ENCODE results near the gene UAP1L1. TPM values are rescaled to one million over a fixed set of nuclear protein-coding genes. Genes with fewer than 3 reads are reported as not detected.
"Not testable (repeated sequence)": the region's sequence is repeated elsewhere in the genome, so short reads cannot be mapped to it uniquely, and the experiment has no call there.

The UAP1L1 gene
- total RNA-seq, 2 experiments from 2014 or later = 6.5 to 6.8 TPM

DNA sequence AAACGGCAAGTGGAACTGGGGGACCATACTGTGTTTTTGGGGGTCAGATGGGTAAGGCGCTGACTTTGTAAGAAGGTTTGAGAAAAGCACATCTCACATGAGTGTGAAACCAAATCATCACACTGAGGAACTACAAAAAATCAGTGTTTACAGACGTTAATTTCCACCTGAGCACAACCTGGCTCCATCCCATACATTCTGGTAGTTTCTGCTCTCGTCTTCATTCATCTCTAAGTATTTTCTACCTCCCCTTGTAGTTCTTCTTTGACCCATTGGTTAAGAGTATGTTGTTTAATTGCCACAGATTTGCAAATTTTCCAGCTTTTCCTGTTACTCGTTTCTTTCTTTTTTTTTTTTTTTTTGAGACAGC, 46.1 kb downstream of the UAP1L1 start:
- CTCF ChIA-PET = interaction anchor here (0.8 kb wide), 1 partner anchor 113 kb away, joined by 3 read pairs; no protein-coding TSS in a partner anchor
- Histone ChIP-seq H3K27ac (ENCODE audit: low read depth in 1 of 2, low read length in 2 of 2) (no peak overlapping the region), H3K9me3 (ENCODE audit: control insufficient read depth in 1 of 2, insufficient read depth in 1 of 2, low read length in 2 of 2) (no peaks in the 10 kb centered on the region), H3K4me3 (ENCODE audit: low read length) (no peak overlapping the region), H3K4me1 (ENCODE audit: insufficient read depth, low read length) (peaks cover 21% of the 10 kb centered on the region), H3K27me3 (ENCODE audit: control insufficient read depth in 1 of 2, insufficient read depth in 2 of 2, low read length in 2 of 2) (no peaks in the 10 kb centered on the region), H3K36me3 (ENCODE audit: insufficient read depth, low read length) (no peaks in the 10 kb centered on the region)
- Mint-ChIP-seq H3K9me3 (no peaks in the 10 kb centered on the region), H3K27me3 (no peaks in the 10 kb centered on the region), H3K4me3 (peak overlapping the region; percentile 38), H3K27ac (no peak overlapping the region), H3K36me3 (ENCODE audit: low read depth) (peaks cover 1% of the 10 kb centered on the region), H3K4me1 (ENCODE audit: low read depth) (peaks cover 24% of the 10 kb centered on the region)
- POLR2A ChIA-PET = interaction anchor here (0.6 to 0.7 kb wide), 2 partner anchors 151 to 718 kb away, joined by 3 to 4 read pairs; no protein-coding TSS in a partner anchor
- ATAC-seq (ENCODE audit: poor library complexity) (no peak), DNase-seq (no peak)
- intact Hi-C loops (cut with DNase I, micrococcal nuclease) = loop anchor here in 1 of 2 experiments (10.0 kb wide), 1 partner anchor 51 kb away; the partner anchor contains the start of genes LRRC26 and TMEM210
- TF ChIP-seq, protein P1, sequence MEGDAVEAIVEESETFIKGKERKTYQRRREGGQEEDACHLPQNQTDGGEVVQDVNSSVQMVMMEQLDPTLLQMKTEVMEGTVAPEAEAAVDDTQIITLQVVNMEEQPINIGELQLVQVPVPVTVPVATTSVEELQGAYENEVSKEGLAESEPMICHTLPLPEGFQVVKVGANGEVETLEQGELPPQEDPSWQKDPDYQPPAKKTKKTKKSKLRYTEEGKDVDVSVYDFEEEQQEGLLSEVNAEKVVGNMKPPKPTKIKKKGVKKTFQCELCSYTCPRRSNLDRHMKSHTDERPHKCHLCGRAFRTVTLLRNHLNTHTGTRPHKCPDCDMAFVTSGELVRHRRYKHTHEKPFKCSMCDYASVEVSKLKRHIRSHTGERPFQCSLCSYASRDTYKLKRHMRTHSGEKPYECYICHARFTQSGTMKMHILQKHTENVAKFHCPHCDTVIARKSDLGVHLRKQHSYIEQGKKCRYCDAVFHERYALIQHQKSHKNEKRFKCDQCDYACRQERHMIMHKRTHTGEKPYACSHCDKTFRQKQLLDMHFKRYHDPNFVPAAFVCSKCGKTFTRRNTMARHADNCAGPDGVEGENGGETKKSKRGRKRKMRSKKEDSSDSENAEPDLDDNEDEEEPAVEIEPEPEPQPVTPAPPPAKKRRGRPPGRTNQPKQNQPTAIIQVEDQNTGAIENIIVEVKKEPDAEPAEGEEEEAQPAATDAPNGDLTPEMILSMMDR (IDR thresholded peaks at IDR 0.05) = no peak

DNA sequence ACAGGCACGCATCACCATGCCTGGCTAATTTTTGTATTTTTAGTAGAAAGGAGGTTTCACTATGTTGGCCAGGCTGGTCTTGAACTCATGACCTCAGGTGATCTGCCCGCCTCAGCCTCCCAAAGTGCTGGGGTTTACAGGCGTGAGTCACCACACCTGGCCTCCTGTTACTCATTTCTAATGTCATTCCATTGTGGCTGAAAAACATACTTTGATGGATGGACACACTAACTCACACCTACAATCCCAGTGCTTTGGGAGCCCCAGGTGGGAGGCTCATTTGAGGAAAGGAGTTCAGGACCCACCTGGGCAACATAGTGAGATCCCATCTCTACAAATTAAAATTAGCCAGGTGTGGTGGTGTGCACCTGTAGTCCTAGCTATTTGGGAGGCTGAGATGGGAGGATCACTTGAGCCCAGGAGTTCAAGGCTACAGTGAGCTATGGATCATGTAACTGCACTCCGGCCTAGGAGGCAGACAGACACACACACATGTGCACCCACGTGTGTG, 46.7 kb downstream of the UAP1L1 start:
- DNase-seq; H3K27ac Mint-ChIP-seq; H3K9me3 ChIP-seq (ENCODE audit: control insufficient read depth in 1 of 2, insufficient read depth in 1 of 2, low read length in 2 of 2); ATAC-seq (ENCODE audit: poor library complexity); H3K27ac ChIP-seq (ENCODE audit: low read depth in 1 of 2, low read length in 2 of 2); POLR2A ChIA-PET; H3K9me3 Mint-ChIP-seq; H3K4me3 ChIP-seq (ENCODE audit: low read length); H3K27me3 Mint-ChIP-seq; H3K36me3 Mint-ChIP-seq (ENCODE audit: low read depth); H3K27me3 ChIP-seq (ENCODE audit: control insufficient read depth in 1 of 2, insufficient read depth in 2 of 2, low read length in 2 of 2); H3K4me3 Mint-ChIP-seq; H3K36me3 ChIP-seq (ENCODE audit: insufficient read depth, low read length): not testable (repeated sequence)
- intact Hi-C loops (cut with DNase I, micrococcal nuclease) = loop anchor here in 1 of 2 experiments (10.0 kb wide), 1 partner anchor 51 kb away; the partner anchor contains the start of genes LRRC26 and TMEM210
- peaks cover 27% of the 10 kb centered on the region for H3K4me1 ChIP-seq (ENCODE audit: insufficient read depth, low read length)
- CTCF ChIA-PET = interaction anchor here (0.8 to 1.2 kb wide), 2 partner anchors 77 to 112 kb away, joined by 3 read pairs; partner anchors contain the start of gene TPRN
- peaks cover 30% of the 10 kb centered on the region for H3K4me1 Mint-ChIP-seq (ENCODE audit: low read depth)

DNA sequence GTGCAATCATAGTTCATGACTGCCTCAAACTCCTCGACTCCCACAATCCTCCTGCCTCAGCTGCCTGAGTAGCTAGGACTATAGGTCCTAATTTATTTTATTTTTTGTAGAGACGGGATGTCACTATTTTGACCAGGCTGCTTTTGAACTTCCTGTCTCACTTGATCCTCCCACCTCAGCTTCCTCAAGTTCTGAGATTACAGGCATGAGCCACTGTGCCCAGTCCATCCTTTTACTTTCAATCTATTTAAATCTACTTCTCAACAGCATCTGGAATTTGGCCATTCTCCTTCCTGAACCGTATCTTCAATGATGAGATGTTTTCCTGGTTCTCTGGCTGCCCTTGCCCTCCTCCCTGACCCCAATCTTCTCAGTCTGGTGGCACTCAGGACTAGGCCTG, 49.5 kb downstream of the UAP1L1 start:
- H3K9me3 ChIP-seq (ENCODE audit: control insufficient read depth in 1 of 2, insufficient read depth in 1 of 2, low read length in 2 of 2) = peaks cover 4 to 16% of the 10 kb centered on the region in 2 experiments
- ChIA-PET CTCF (interaction anchor here (1.6 to 2.1 kb wide), 3 partner anchors 31 to 110 kb away, joined by 4 to 6 read pairs (median 6); partner anchors contain the start of gene RNF224), POLR2A (interaction anchor here (1.0 to 1.2 kb wide), 3 partner anchors 11 to 114 kb away, joined by 3 read pairs; partner anchors contain the start of gene TUBB4B)
- H3K27me3 ChIP-seq (ENCODE audit: control insufficient read depth in 1 of 2, insufficient read depth in 2 of 2, low read length in 2 of 2) = no peaks in the 10 kb centered on the region
- H3K36me3 ChIP-seq (ENCODE audit: insufficient read depth, low read length) = no peaks in the 10 kb centered on the region
- peaks cover 30% of the 10 kb centered on the region for H3K4me1 Mint-ChIP-seq (ENCODE audit: low read depth)
- H3K4me3 Mint-ChIP-seq = peak overlapping the region; percentile 93
- no peaks in the 10 kb centered on the region for H3K27me3 Mint-ChIP-seq
- H3K27ac Mint-ChIP-seq = peak overlapping the region; percentile 81
- peak overlapping the region; percentile 53 to 61 for H3K27ac ChIP-seq (ENCODE audit: low read depth in 1 of 2, low read length in 2 of 2)
- ATAC-seq (ENCODE audit: poor library complexity) (no peak), DNase-seq (no peak)
- no peaks in the 10 kb centered on the region for H3K9me3 Mint-ChIP-seq
- H3K36me3 Mint-ChIP-seq (ENCODE audit: low read depth) = peaks cover 11% of the 10 kb centered on the region
- peak overlapping the region; percentile 72 for H3K4me3 ChIP-seq (ENCODE audit: low read length)
- TF ChIP-seq, protein P1 (IDR thresholded peaks at IDR 0.05) = no peak
- H3K4me1 ChIP-seq (ENCODE audit: insufficient read depth, low read length) = peaks cover 37% of the 10 kb centered on the region
- intact Hi-C loops (cut with DNase I, micrococcal nuclease) = loop anchor here in 1 of 2 experiments (5.0 to 10.0 kb wide), 2 partner anchors 39 to 48 kb away; partner anchors contain the start of genes LRRC26, MAN1B1 and TMEM210

Measured in CD4-positive, alpha-beta T cell (primary cell).